ENCODE results near the gene PLA2G2A. TPM values are rescaled to one million over a fixed set of nuclear protein-coding genes. Genes with fewer than 3 reads are reported as not detected.
A peak's percentile ranks its signal among the peaks of the same experiment; 100 is the strongest.
"Not testable (repeated sequence)": the region's sequence is repeated elsewhere in the genome, so short reads cannot be mapped to it uniquely, and the experiment has no call there.

The PLA2G2A gene
- total RNA-seq, 6 experiments from 2014 or later: 109 to 1,136 (median 151) TPM

- WGBS (ENCODE audit: insufficient coverage, low coverage, low lambda C conversion rate, missing lambda C conversion rate): 55% methylated on average over 2 of the region's 2 CpGs
- H3K4me1 ChIP-seq: no peaks in the 10 kb centered on the region
- ATAC-seq: no peak
- H3K4me3 ChIP-seq: no peak overlapping the region
- TF ChIP-seq CTCF (IDR thresholded peaks at IDR 0.05) (no peak), POLR2A (IDR thresholded peaks at IDR 0.05) (no peak)
- intact Hi-C loops (cut with DNase I): no loop called here
- no peaks in the 10 kb centered on the region for H3K36me3 ChIP-seq
- H3K9me3 ChIP-seq: no peaks in the 10 kb centered on the region
- DNase-seq: no peak
- no peaks in the 10 kb centered on the region for H3K27me3 ChIP-seq
- H3K27ac ChIP-seq: no peak overlapping the region
These were observed 34.7 kb upstream of the PLA2G2A start for GRCh38 chr1:20014153-20014552.

GRCh38 chr1:20010016-20010415 lies 30.6 kb upstream of the PLA2G2A start:
- 50% methylated on average over 1 of the region's 1 CpG for WGBS (ENCODE audit: insufficient coverage, low coverage, low lambda C conversion rate, missing lambda C conversion rate)

GRCh38 chr1:20009212-20009611 lies 29.8 kb upstream of the PLA2G2A start:
- ATAC-seq (no peak), DNase-seq (no peak)
- Histone ChIP-seq H3K4me3 (no peak overlapping the region), H3K36me3 (no peaks in the 10 kb centered on the region), H3K27ac (no peak overlapping the region), H3K9me3 (no peaks in the 10 kb centered on the region), H3K4me1 (no peaks in the 10 kb centered on the region), H3K27me3 (no peaks in the 10 kb centered on the region)
- TF ChIP-seq POLR2A (IDR thresholded peaks at IDR 0.05): no peak
- TF ChIP-seq CTCF (IDR thresholded peaks at IDR 0.05): no peak
- 36% methylated on average over 1 of the region's 1 CpG for WGBS (ENCODE audit: insufficient coverage, low coverage, low lambda C conversion rate, missing lambda C conversion rate)
- intact Hi-C loops (cut with DNase I): no loop called here

More at GRCh38 chr1:20010016-20010415, 30.6 kb upstream of the PLA2G2A start:
- no peak overlapping the region for H3K4me3 ChIP-seq
- ATAC-seq: no peak
- H3K27ac ChIP-seq: no peak overlapping the region
- intact Hi-C loops (cut with DNase I): no loop called here
- no peaks in the 10 kb centered on the region for H3K9me3 ChIP-seq
- no peaks in the 10 kb centered on the region for H3K27me3 ChIP-seq
- no peaks in the 10 kb centered on the region for H3K36me3 ChIP-seq
- DNase-seq: no peak
- TF ChIP-seq CTCF (IDR thresholded peaks at IDR 0.05): no peak
- no peak for TF ChIP-seq POLR2A (IDR thresholded peaks at IDR 0.05)
- no peaks in the 10 kb centered on the region for H3K4me1 ChIP-seq

GRCh38 chr1:20008391-20008841 lies 29.0 kb upstream of the PLA2G2A start:
- no peak overlapping the region for H3K27ac ChIP-seq
- ATAC-seq: peak; percentile 79 to 88 (median 86)
- no peak for TF ChIP-seq POLR2A (IDR thresholded peaks at IDR 0.05)
- TF ChIP-seq CTCF (IDR thresholded peaks at IDR 0.05): no peak
- no peak overlapping the region for H3K4me3 ChIP-seq
- WGBS (ENCODE audit: insufficient coverage, low coverage, low lambda C conversion rate, missing lambda C conversion rate): 33% methylated on average over 1 of the region's 2 CpGs
- no peaks in the 10 kb centered on the region for H3K36me3 ChIP-seq
- intact Hi-C loops (cut with DNase I): no loop called here
- no peaks in the 10 kb centered on the region for H3K27me3 ChIP-seq
- H3K4me1 ChIP-seq: no peaks in the 10 kb centered on the region
- no peaks in the 10 kb centered on the region for H3K9me3 ChIP-seq
- DNase-seq: peak in 1 of 3 donors; percentile 58

DNA sequence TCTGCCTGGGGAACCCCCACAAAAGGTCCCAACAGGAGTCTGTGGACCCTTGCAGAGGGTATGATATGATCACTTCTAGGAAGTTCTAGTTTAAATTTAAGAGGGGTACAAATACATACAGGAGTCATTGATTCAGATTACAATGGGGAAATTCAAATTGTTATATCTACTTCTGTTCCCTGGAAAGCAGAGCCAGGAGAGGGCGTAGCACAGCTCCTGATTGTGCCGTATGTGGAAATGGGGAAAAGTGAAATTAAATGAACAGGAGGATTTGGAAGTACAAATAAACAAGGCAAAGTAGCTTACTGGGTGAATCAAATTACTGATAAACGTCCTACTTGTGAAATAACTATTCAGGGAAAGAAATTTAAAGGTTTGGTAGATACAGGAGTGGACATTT lies 19.4 kb upstream of the PLA2G2A start:
- DNase-seq; H3K9me3 ChIP-seq; intact Hi-C loops (cut with DNase I); ATAC-seq; H3K27me3 ChIP-seq; H3K36me3 ChIP-seq; H3K27ac ChIP-seq; H3K4me3 ChIP-seq; H3K4me1 ChIP-seq: not testable (repeated sequence)
- TF ChIP-seq CTCF (IDR thresholded peaks at IDR 0.05): peak; percentile 7 to 34 (median 18)
- 32% methylated on average over 3 of the region's 3 CpGs for WGBS (ENCODE audit: insufficient coverage, low coverage, low lambda C conversion rate, missing lambda C conversion rate)

Measured in right lobe of liver (tissue), 6 donors.